NK-92 (cell line): Measurements from ENCODE around the gene PXMP4.
"Not testable (repeated sequence)": the region's sequence is repeated elsewhere in the genome, so short reads cannot be mapped to it uniquely, and the experiment has no call there.

Experiments used
- DNase-seq: peaks from one replicate; lab custom pipeline; 2025; ENCODE audit not compliant: unreplicated experiment; lab: John Stamatoyannopoulos, UW

The PXMP4 gene

GRCh38 chr20:33704197-33704924 is 15.7 kb downstream of the PXMP4 start:
- no peak for DNase-seq

GRCh38 chr20:33703498-33704137 is 16.5 kb downstream of the PXMP4 start:
- no peak for DNase-seq

GRCh38 chr20:33702861-33703260 is 17.2 kb downstream of the PXMP4 start:
- no peak for DNase-seq

- DNase-seq, result no peak
These were observed 18.3 kb downstream of the PXMP4 start for GRCh38 chr20:33701629-33702450.

- DNase-seq, result not testable (repeated sequence)
These were observed 19.2 kb downstream of the PXMP4 start for GRCh38 chr20:33700696-33701441.

- DNase-seq, result not testable (repeated sequence)
These were observed 21.1 kb downstream of the PXMP4 start for GRCh38 chr20:33698966-33699365.

GRCh38 chr20:33697129-33697528 is 23.0 kb downstream of the PXMP4 start:
- DNase-seq, result no peak

- no peak for DNase-seq
These were observed 23.7 kb downstream of the PXMP4 start for GRCh38 chr20:33696448-33696847.

GRCh38 chr20:33694639-33695012 is 25.5 kb downstream of the PXMP4 start:
- no peak for DNase-seq

GRCh38 chr20:33693741-33694638 is 26.1 kb downstream of the PXMP4 start:
- no peak for DNase-seq

GRCh38 chr20:33693289-33693688 is 26.8 kb downstream of the PXMP4 start:
- no peak for DNase-seq

GRCh38 chr20:33689973-33690372 is 30.1 kb downstream of the PXMP4 start:
- no peak for DNase-seq

- no peak for DNase-seq
These were observed 30.6 kb downstream of the PXMP4 start for GRCh38 chr20:33689493-33689892.

GRCh38 chr20:33688938-33689424 is 31.1 kb downstream of the PXMP4 start:
- DNase-seq, result no peak

- DNase-seq, result no peak
These were observed 31.8 kb downstream of the PXMP4 start for GRCh38 chr20:33687993-33688937.

- DNase-seq, result no peak
These were observed 32.7 kb downstream of the PXMP4 start for GRCh38 chr20:33687370-33687915.

- no peak for DNase-seq
These were observed 33.1 kb downstream of the PXMP4 start for GRCh38 chr20:33686984-33687366.

- peak; percentile 73 for DNase-seq
These were observed 33.8 kb downstream of the PXMP4 start, which contains the start of gene E2F1 for GRCh38 chr20:33686100-33686983. Gene E2F1 (minus strand): TSS chr20:33686385. CDS start chr20:33686264, 121 bp downstream.
